Tibial nerve (tissue), 4 donors: ENCODE data around the gene SERINC2.

Source experiments
- CTCF ChIP-seq, 5 experiments: fragments of 200-600 bp in 3 of 5; fragments of 450-650 bp in 2 of 5; sonication (generic) in 3 of 5; IDR thresholded peaks; one replicate each; pipeline ENCODE4 v1.5.1; 2016 to 2019; ENCODE audit warnings: antibody characterized with exemption in 5 of 5, mild to moderate bottlenecking in 3 of 5, moderate library complexity in 2 of 5
- EP300 ChIP-seq, 2 donors: sonication (generic); formaldehyde crosslinking; IDR thresholded peaks; one replicate each; pipeline ENCODE4 v1.6.1; 2017; ENCODE audit warnings: antibody characterized with exemption in 2 of 2, mild to moderate bottlenecking in 1 of 2

- TF ChIP-seq CTCF (IDR thresholded peaks at IDR 0.05) (no peak), EP300 (IDR thresholded peaks at IDR 0.05) (no peak)
Observed at GRCh38 chr1:31380181-31380580, 32.8 kb upstream of the SERINC2 start.
